ENCODE results near the gene CSF1R.

GRCh38 chr5:150124111-150124557 is 37.8 kb upstream of the CSF1R start:
- TF ChIP-seq CTCF (IDR thresholded peaks at IDR 0.05; ENCODE audit: low read depth, low read length, missing input control), result no peak
- no peak for TF ChIP-seq JUND (IDR thresholded peaks at IDR 0.05)
- TF ChIP-seq TAF1 (conservative IDR thresholded peaks at IDR 0.05), result no peak
- TF ChIP-seq REST (IDR thresholded peaks at IDR 0.05), result no peak
- TF ChIP-seq RXRA (IDR thresholded peaks at IDR 0.05), result no peak
- TF ChIP-seq GABPA (IDR thresholded peaks at IDR 0.05 in 1 of 2, conservative IDR thresholded peaks at IDR 0.05 in 1 of 2), result no peak
- TF ChIP-seq, protein P1, sequence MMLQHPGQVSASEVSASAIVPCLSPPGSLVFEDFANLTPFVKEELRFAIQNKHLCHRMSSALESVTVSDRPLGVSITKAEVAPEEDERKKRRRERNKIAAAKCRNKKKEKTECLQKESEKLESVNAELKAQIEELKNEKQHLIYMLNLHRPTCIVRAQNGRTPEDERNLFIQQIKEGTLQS (IDR thresholded peaks at IDR 0.05), result no peak
- TF ChIP-seq, protein P2, sequence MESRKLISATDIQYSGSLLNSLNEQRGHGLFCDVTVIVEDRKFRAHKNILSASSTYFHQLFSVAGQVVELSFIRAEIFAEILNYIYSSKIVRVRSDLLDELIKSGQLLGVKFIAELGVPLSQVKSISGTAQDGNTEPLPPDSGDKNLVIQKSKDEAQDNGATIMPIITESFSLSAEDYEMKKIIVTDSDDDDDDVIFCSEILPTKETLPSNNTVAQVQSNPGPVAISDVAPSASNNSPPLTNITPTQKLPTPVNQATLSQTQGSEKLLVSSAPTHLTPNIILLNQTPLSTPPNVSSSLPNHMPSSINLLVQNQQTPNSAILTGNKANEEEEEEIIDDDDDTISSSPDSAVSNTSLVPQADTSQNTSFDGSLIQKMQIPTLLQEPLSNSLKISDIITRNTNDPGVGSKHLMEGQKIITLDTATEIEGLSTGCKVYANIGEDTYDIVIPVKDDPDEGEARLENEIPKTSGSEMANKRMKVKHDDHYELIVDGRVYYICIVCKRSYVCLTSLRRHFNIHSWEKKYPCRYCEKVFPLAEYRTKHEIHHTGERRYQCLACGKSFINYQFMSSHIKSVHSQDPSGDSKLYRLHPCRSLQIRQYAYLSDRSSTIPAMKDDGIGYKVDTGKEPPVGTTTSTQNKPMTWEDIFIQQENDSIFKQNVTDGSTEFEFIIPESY (IDR thresholded peaks at IDR 0.05), result no peak
- no peak for TF ChIP-seq YY1 (IDR thresholded peaks at IDR 0.05)
- no peak for TF ChIP-seq RAD21 (IDR thresholded peaks at IDR 0.05)
- TF ChIP-seq SP1 (IDR thresholded peaks at IDR 0.05), result no peak
- no peak for TF ChIP-seq MAX (IDR thresholded peaks at IDR 0.05)
